Measurements from ENCODE around the gene HMGN5.

Gene HMGN5

GRCh38 chrX:81114757-81115156 is 87.0 kb downstream of the HMGN5 start:
- DNase-seq = no peak

- DNase-seq = no peak
Measured at GRCh38 chrX:81110286-81110685, 91.4 kb downstream of the HMGN5 start.

GRCh38 chrX:81082649-81083048 is 119.1 kb downstream of the HMGN5 start:
- no peak for DNase-seq
